K562 (cell line): ENCODE data around the gene RCBTB1. TPM values are rescaled to one million over a fixed set of nuclear protein-coding genes. Genes with fewer than 3 reads are reported as not detected.
"Not testable (repeated sequence)": the region's sequence is repeated elsewhere in the genome, so short reads cannot be mapped to it uniquely, and the experiment has no call there.

Experiments used
- ATAC-seq: fragments of 200-7000 bp; cut with Tn5 transposase; 3 replicates; pipeline ENCODE4 v1.9.1; 2020; ENCODE audit warnings: moderate library complexity
- BruUV-seq: library from RNA; stranded (reverse); fragments of 400-500 nt; replicated peaks from 2 replicates; lab custom pipeline; 2021; lab: Mats Ljungman, UMichigan
- CTCF ChIA-PET: fragments of 300-600 bp; formaldehyde crosslinking; extraction: SDS; loops from one replicate; lab custom pipeline; 2021; ENCODE audit warnings: low intra/inter-chr PET ratio; lab: Yijun Ruan, JAX
- POLR2A ChIA-PET: fragments of 300-600, 350-650 bp; sonication (Branson Sonifier 250); formaldehyde crosslinking; extraction: SDS; loops from one replicate; lab custom pipeline; 2021; ENCODE audit warnings: antibody characterized with exemption, inconsistent platforms; lab: Yijun Ruan, JAX
- DNase-seq, 4 experiments: peaks; one replicate each; pipeline versions ENCODE4 v3.0.0 to v3.0.0-alpha.2; 2011 to 2018; ENCODE audit warnings: low spot score in 3 of 4, mixed read lengths in 3 of 4; ENCODE audit errors: extremely low read depth in 1 of 4
- FAIRE-seq: peaks from 2 replicates; lab custom pipeline; 2011; peaks lifted over from hg19 to GRCh38; lab: Jason Lieb, UNC
- H2AFZ ChIP-seq: 2 replicates; pipeline ENCODE4 v1.6.0; 2011; ENCODE audit warnings: low read depth, low read length, control low read depth, inconsistent platforms
- H3K27ac ChIP-seq: fragments of 200-600 bp; 3 replicates; pipeline ENCODE4 v1.8.0; 2011; ENCODE audit warnings: low read depth, mild to moderate bottlenecking, control low read depth, inconsistent platforms, low read length, moderate library complexity, mixed read lengths; ENCODE audit errors: extremely low read depth
- H3K27me3 ChIP-seq, 2 experiments: fragments of 300-600 bp in 1 of 2; 2 replicates in 1 of 2; 3 replicates in 1 of 2; pipeline versions ENCODE4 v1.6.0 to v1.8.0; 2011; ENCODE audit warnings: inconsistent platforms in 2 of 2, low read length in 2 of 2, mild to moderate bottlenecking in 1 of 2, mixed read lengths in 1 of 2, moderate library complexity in 1 of 2; ENCODE audit not compliant: control insufficient read depth in 2 of 2, insufficient read depth in 2 of 2
- H3K36me3 ChIP-seq: fragments of 300-600 bp; 3 replicates; pipeline ENCODE4 v1.8.0; 2011; ENCODE audit warnings: mild to moderate bottlenecking, low read length, inconsistent platforms; ENCODE audit not compliant: control insufficient read depth, insufficient read depth
- H3K4me1 ChIP-seq, 2 experiments: fragments of 200-600 bp in 1 of 2; replicated peaks in 1 of 2; 2 replicates in 1 of 2; 3 replicates in 1 of 2; pipeline versions ENCODE4 v1.5.1 to v1.8.0; 2011; ENCODE audit warnings: inconsistent platforms in 2 of 2, low read length in 2 of 2, mild to moderate bottlenecking in 1 of 2, mixed read lengths in 1 of 2, moderate library complexity in 1 of 2; ENCODE audit not compliant: control insufficient read depth in 2 of 2, insufficient read depth in 2 of 2
- H3K4me2 ChIP-seq: 2 replicates; pipeline ENCODE4 v1.6.1; 2011; ENCODE audit warnings: low read length, control low read depth, inconsistent platforms, mixed read lengths; ENCODE audit not compliant: insufficient read depth
- H3K4me3 ChIP-seq: fragments of 200-600 bp; sonication (generic), shearing (Covaris generic); 2 replicates; pipeline ENCODE4 v1.5.1; 2016; ENCODE audit warnings: control low read depth, inconsistent platforms
- H3K79me2 ChIP-seq: fragments of 200-600 bp; 3 replicates; pipeline ENCODE4 v1.8.0; 2011; ENCODE audit warnings: low read length, inconsistent platforms; ENCODE audit not compliant: control insufficient read depth, insufficient read depth
- H3K9ac ChIP-seq, 2 experiments: 2 replicates each; pipeline versions ENCODE4 v1.6.0 to v1.6.1; 2011; ENCODE audit warnings: low read depth in 2 of 2, low read length in 2 of 2, control low read depth in 1 of 2, inconsistent platforms in 1 of 2, mild to moderate bottlenecking in 1 of 2, mixed read lengths in 1 of 2; ENCODE audit not compliant: insufficient read depth in 1 of 2
- H3K9me1 ChIP-seq: one replicate; pipeline ENCODE4 v1.6.0; 2011; ENCODE audit warnings: inconsistent platforms, mild to moderate bottlenecking, low read length, moderate library complexity; ENCODE audit not compliant: control insufficient read depth, insufficient read depth
- H3K9me3 ChIP-seq: replicated peaks from 2 replicates; pipeline ENCODE4 v1.5.1; 2011; ENCODE audit warnings: low read depth, low read length, inconsistent platforms; ENCODE audit not compliant: control insufficient read depth, insufficient read depth
- H4K20me1 ChIP-seq: replicated peaks from 2 replicates; pipeline ENCODE4 v1.6.1; 2011; ENCODE audit warnings: low read length, inconsistent platforms, mixed read lengths; ENCODE audit not compliant: control insufficient read depth, insufficient read depth
- CEBPZ ChIP-seq: fragments of 150-350 bp; IDR thresholded peaks from 2 replicates; pipeline ENCODE4 v1.6.1; 2014; ENCODE audit warnings: low read depth, mild to moderate bottlenecking, low read length, borderline replicate concordance
- CHD7 ChIP-seq: fragments of 200-600 bp; sonication (generic); IDR thresholded peaks from one replicate; pipeline ENCODE4 v1.6.1; 2012; ENCODE audit warnings: mild to moderate bottlenecking, low read depth, low read length, inconsistent platforms
- EHMT2 ChIP-seq: fragments of 450-650 bp; IDR thresholded peaks from 2 replicates; pipeline ENCODE4 v1.6.1; 2018; ENCODE audit warnings: antibody characterized with exemption
- NCOA1 ChIP-seq: fragments of 450-650 bp; IDR thresholded peaks from 2 replicates; pipeline ENCODE4 v1.6.1; 2016; ENCODE audit warnings: low read depth
- WGBS: fragments of 100-300 bp; shearing (Covaris generic); methylation state at CpG from one replicate; pipeline ENCODE4 v1.1.6; 2016; ENCODE audit warnings: low coverage, mixed read lengths; ENCODE audit not compliant: insufficient coverage; ENCODE audit errors: missing lambda C conversion rate; 5-methylcytosine and 5-hydroxymethylcytosine counted together
- in situ Hi-C: fragments of 300-500 bp; cut with MboI; formaldehyde crosslinking; loops from 4 replicates; pipeline ENCODE4 v1.15.0; 2018; ENCODE audit warnings: inconsistent platforms, mixed read lengths
- intact Hi-C: fragments of 100-400 bp; cut with micrococcal nuclease; formaldehyde crosslinking; loops from 2 replicates; pipeline ENCODE4 v1.14.2; 2022
- polyA plus RNA-seq, 8 experiments: library from polyadenylated mRNA; depleted of rRNA in 4 of 8; stranded (reverse) in 5 of 8; unstranded in 3 of 8; fragments of >200 nt; fragmentation: Nextera tagmentation in 2 of 8; fragmentation: Illumina TruSeq in 1 of 8; extraction: Ambion mirVana in 2 of 8; extraction: Trizol in 1 of 8; gene quantifications; 2 replicates each; pipeline versions ENCODE4 v1.2.1 to v1.2.3, GENCODE V29; 2011 to 2014; ENCODE audit warnings: inconsistent platforms in 1 of 8, missing spikeins in 1 of 8
- total RNA-seq, 7 experiments: library from RNA; depleted of rRNA in 6 of 7; stranded (reverse); fragments of >200 nt in 6 of 7; fragmentation: Illumina TruSeq in 2 of 7; extraction: Trizol in 2 of 7; gene quantifications; 2 replicates each; pipeline versions ENCODE4 v1.2.1 to v1.2.3, GENCODE V29; 2011 to 2021; ENCODE audit warnings: low replicate concordance in 1 of 7

The RCBTB1 gene
- total and polyA plus RNA-seq, 9 of the 15 experiments (the other 6 are each of a cell fraction or from before 2014, with no cell fraction given), result 4.0 to 11.3 (median 8.4) TPM

GRCh38 chr13:49594576-49594975 lies 9.2 kb upstream of the RCBTB1 start (continued):
- TF ChIP-seq CHD7 (no peak), NCOA1 (no peak), CEBPZ (no peak), EHMT2 (no peak)
- TF ChIP-seq, all 486 proteins: peak for 0

- H3K79me2 ChIP-seq, in situ Hi-C loops, H3K9me3 ChIP-seq, FAIRE-seq, H3K4me3 ChIP-seq, intact Hi-C loops, H3K9ac ChIP-seq, H3K27me3 ChIP-seq, DNase-seq, CTCF ChIA-PET, H3K4me1 ChIP-seq, H4K20me1 ChIP-seq, H3K9me1 ChIP-seq, POLR2A ChIA-PET, H3K4me2 ChIP-seq, H3K27ac ChIP-seq, BruUV-seq, H3K36me3 ChIP-seq, H2AFZ ChIP-seq, ATAC-seq: not testable (repeated sequence)
- no CpG with 5 or more reads among the region's 4 CpGs for WGBS
Measured at GRCh38 chr13:49593876-49594275, 8.5 kb upstream of the RCBTB1 start.
